Measurements from ENCODE around the gene CBL.

DNA sequence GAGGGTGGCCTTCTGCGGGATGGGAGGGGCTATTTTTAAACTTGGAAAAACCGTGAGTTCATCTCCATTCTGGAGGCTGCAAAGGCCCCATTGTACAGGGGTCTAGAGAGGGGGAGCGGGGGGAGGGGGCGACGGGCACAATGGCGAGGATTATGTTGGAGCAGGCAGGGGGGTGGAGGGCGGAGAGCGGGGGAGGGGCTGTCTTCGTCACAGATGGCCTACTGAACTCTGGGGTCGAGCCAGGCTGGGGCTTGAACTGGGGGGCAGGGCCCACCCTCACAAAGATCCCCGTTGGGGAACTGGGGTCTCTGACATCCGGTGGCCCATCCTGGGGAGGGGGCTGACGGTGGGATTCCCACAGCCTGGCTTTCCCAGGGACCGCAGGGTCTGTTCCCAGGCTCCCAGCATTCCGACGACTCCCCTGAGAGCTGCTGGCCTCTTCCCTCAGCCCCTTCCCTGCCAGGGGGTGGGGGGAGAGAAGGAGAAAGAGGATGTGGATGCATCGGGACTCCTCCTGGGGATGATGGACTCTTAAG is 114.2 kb downstream of the CBL start:
- TF ChIP-seq, protein P1, sequence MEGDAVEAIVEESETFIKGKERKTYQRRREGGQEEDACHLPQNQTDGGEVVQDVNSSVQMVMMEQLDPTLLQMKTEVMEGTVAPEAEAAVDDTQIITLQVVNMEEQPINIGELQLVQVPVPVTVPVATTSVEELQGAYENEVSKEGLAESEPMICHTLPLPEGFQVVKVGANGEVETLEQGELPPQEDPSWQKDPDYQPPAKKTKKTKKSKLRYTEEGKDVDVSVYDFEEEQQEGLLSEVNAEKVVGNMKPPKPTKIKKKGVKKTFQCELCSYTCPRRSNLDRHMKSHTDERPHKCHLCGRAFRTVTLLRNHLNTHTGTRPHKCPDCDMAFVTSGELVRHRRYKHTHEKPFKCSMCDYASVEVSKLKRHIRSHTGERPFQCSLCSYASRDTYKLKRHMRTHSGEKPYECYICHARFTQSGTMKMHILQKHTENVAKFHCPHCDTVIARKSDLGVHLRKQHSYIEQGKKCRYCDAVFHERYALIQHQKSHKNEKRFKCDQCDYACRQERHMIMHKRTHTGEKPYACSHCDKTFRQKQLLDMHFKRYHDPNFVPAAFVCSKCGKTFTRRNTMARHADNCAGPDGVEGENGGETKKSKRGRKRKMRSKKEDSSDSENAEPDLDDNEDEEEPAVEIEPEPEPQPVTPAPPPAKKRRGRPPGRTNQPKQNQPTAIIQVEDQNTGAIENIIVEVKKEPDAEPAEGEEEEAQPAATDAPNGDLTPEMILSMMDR (IDR thresholded peaks at IDR 0.05) = no peak
- TF ChIP-seq TFCP2L1 (CRISPR knock-in tag; IDR thresholded peaks at IDR 0.05) = no peak
- no peak for TF ChIP-seq RNF2 (IDR thresholded peaks at IDR 0.05; ENCODE audit: borderline replicate concordance, low read depth)
- TF ChIP-seq POLR2A (IDR thresholded peaks at IDR 0.05; ENCODE audit: low read length) = no peak
- TF ChIP-seq, protein P2, sequence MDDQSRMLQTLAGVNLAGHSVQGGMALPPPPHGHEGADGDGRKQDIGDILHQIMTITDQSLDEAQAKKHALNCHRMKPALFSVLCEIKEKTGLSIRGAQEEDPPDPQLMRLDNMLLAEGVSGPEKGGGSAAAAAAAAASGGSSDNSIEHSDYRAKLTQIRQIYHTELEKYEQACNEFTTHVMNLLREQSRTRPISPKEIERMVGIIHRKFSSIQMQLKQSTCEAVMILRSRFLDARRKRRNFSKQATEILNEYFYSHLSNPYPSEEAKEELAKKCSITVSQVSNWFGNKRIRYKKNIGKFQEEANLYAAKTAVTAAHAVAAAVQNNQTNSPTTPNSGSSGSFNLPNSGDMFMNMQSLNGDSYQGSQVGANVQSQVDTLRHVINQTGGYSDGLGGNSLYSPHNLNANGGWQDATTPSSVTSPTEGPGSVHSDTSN (IDR thresholded peaks at IDR 0.05) = no peak
- TF ChIP-seq BCL3 (IDR thresholded peaks at IDR 0.05) = no peak

All from A549 (cell line).